Thoracic aorta (tissue), 2 donors: ENCODE data around the gene NECTIN1. TPM values are rescaled to one million over a fixed set of nuclear protein-coding genes. Genes with fewer than 3 reads are reported as not detected.

Source experiments
- ATAC-seq: fragments of 150-250 bp; one replicate; pipeline ENCODE4 v1.8.0; 2017; ENCODE audit warnings: low read depth; ENCODE audit not compliant: insufficient number of reproducible peaks, low FRiP score
- DNase-seq: peaks from one replicate; pipeline ENCODE4 v3.0.0-alpha.2; 2020; ENCODE audit warnings: low spot score
- H3K27ac ChIP-seq, 2 donors: fragments of 200-600 bp; sonication (generic); 1 replicate in 1 of 2; 2 replicates in 1 of 2; pipeline ENCODE4 v1.5.1; 2016; ENCODE audit warnings: mild to moderate bottlenecking in 2 of 2, moderate library complexity in 2 of 2
- H3K27me3 ChIP-seq: fragments of 200-600 bp; sonication (generic); replicated peaks from 2 replicates; pipeline ENCODE4 v1.6.0; 2016; ENCODE audit warnings: mild to moderate bottlenecking; ENCODE audit not compliant: insufficient read depth
- H3K36me3 ChIP-seq: fragments of 200-600 bp; sonication (generic); one replicate; pipeline ENCODE4 v1.5.1; 2016
- H3K4me1 ChIP-seq, 2 donors: fragments of 200-600 bp; sonication (generic); 1 replicate in 1 of 2; 2 replicates in 1 of 2; pipeline versions ENCODE4 v1.5.1 to v1.6.0; 2016; ENCODE audit warnings: low read depth in 2 of 2, mild to moderate bottlenecking in 1 of 2; ENCODE audit not compliant: control insufficient read depth in 1 of 2
- H3K4me3 ChIP-seq: fragments of 200-600 bp; sonication (generic); 2 replicates; pipeline ENCODE4 v1.5.1; 2016; ENCODE audit warnings: mild to moderate bottlenecking
- H3K9me3 ChIP-seq: fragments of 200-600 bp; sonication (generic); 2 replicates; pipeline ENCODE4 v1.5.1; 2016
- total RNA-seq, 2 donors: library from RNA; depleted of rRNA; stranded (reverse); fragments of >200 nt; gene quantifications; one replicate each; pipeline versions ENCODE4 v1.1.0 to v1.2.3, GENCODE V29; 2016
- TF ChIP-seq, protein P1 (sequence below): fragments of 200-600 bp; sonication (generic); IDR thresholded peaks from one replicate; pipeline ENCODE4 v1.5.1; 2019; ENCODE audit warnings: antibody characterized with exemption

NECTIN1 gene
- total RNA-seq, 2 donors from 2014 or later, result 4.2 to 4.4 TPM

DNA sequence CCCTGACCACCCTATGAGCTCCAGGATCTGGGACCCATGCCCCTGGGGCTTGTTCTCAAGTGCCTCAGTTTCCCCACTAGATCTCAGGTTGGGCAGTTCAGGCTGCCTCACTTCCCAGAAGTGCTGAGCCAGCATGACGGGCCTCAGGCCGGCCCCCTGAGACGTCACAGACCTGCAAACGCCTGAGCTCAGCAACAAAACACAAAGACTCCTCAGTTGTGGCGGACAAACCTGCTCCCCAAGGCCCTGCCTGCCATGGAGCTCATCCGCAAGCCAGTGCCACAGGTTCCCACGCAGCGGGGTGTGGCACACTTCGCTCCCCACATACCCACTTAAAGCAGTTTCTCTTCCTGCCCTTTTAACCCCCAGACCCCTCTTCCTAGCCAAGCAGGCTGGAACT lies 45.2 kb downstream of the NECTIN1 start:
- DNase-seq (no peak), ATAC-seq (no peak)
- no peak overlapping the region for H3K27ac ChIP-seq
- peaks cover 5 to 10% of the 10 kb centered on the region in 2 donors for H3K4me1 ChIP-seq
- no peaks in the 10 kb centered on the region for H3K9me3 ChIP-seq
- no peaks in the 10 kb centered on the region for H3K27me3 ChIP-seq
- H3K36me3 ChIP-seq, result no peaks in the 10 kb centered on the region
- H3K4me3 ChIP-seq, result no peak overlapping the region
- TF ChIP-seq, protein P1, sequence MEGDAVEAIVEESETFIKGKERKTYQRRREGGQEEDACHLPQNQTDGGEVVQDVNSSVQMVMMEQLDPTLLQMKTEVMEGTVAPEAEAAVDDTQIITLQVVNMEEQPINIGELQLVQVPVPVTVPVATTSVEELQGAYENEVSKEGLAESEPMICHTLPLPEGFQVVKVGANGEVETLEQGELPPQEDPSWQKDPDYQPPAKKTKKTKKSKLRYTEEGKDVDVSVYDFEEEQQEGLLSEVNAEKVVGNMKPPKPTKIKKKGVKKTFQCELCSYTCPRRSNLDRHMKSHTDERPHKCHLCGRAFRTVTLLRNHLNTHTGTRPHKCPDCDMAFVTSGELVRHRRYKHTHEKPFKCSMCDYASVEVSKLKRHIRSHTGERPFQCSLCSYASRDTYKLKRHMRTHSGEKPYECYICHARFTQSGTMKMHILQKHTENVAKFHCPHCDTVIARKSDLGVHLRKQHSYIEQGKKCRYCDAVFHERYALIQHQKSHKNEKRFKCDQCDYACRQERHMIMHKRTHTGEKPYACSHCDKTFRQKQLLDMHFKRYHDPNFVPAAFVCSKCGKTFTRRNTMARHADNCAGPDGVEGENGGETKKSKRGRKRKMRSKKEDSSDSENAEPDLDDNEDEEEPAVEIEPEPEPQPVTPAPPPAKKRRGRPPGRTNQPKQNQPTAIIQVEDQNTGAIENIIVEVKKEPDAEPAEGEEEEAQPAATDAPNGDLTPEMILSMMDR, result no peak

DNA sequence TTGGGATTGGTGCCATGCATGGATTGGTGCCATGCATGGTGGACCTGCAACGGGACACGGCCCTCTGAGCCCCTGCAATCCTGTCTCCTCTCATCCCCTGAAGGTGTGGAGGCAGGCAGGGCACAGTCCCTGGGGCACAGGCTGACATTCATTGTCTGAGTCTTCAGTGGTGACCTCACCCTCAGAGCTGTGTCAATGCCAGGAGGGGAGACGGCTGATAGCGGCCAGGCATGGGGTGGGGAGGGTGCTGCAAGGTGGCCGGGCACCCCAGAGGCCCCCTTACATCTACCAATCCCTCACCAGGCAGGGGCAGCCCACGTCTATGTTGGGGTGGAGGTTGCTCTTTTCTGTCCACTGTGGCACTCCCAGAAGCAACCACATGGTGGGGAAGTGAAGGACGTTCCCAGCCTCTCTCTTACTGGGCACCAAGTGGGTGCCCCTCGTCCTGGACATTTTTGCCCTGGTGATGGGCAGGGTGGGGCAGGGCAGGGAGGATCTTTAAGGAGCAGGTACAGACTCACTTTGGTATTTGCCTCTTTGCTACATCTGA lies 47.6 kb downstream of the NECTIN1 start:
- TF ChIP-seq, protein P1, result no peak
- ATAC-seq, result no peak
- Histone ChIP-seq H3K27me3 (no peaks in the 10 kb centered on the region), H3K4me1 (peaks cover 5 to 10% of the 10 kb centered on the region in 2 donors), H3K9me3 (no peaks in the 10 kb centered on the region), H3K27ac (no peak overlapping the region), H3K4me3 (no peak overlapping the region), H3K36me3 (no peaks in the 10 kb centered on the region)
- DNase-seq, result no peak

DNA sequence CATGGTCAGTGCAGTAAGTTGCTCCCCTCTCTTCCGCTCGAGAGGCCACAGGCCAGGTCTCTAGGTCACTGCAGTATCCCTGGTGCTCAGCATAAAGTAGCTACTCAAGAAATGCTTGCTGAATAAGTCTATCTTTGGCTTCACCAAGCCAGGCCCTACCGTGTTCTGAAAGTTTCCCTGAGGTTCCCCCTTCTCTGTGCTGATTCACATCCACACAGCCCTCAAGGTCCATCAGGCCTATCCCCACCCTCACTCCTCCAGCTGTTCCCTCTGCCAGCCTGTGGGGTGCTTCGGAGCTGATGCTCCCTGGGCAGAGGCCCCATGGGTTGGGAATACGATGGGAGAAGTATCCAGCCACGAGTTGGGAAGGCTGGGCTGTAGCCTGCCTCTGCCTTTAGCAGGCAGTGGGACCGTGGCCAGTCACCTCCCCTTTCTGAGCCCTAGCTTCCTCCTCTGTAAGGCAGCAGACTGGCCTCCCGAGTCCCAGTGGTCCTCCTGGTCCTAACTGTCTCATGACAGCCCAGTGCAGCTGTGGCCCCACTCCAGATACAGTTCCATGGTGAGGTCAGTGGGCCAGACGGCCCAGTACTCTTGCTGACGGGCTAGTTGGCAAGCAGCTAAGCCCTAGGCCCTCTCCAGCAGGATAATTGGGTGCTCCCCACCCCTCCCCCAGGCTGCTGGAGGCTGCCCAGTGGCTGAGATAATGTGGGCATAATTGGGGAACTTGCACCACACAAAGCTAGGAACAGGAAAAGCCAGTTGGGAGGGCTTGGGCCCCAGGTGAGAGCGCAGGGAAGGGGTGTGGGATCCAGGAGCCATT lies 48.2 kb downstream of the NECTIN1 start:
- no peak overlapping the region for H3K27ac ChIP-seq
- TF ChIP-seq, protein P1, result no peak

DNA sequence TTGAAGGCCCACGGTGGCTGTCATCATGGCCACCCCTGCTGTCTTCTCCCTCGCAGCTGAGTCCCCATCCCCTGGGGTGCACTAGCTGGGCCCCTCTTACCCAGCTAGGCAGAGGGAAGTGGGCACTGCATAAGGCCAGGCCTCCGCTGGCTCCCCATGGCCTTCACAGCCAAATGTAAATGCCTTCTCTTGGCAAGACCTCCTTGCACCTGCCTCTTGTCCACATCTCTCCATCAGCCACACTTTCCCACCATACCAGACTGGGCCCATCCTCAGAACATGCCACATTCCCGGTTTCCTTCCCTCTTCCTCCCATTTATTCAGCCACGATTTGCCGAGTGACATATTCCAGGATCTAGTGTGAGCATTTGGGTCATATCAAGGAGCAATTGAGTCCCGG lies 49.7 kb downstream of the NECTIN1 start:
- TF ChIP-seq, protein P1, result no peak

More for the DNA sequence above, 48.2 kb downstream of the NECTIN1 start:
- no peak overlapping the region for H3K4me3 ChIP-seq
- no peaks in the 10 kb centered on the region for H3K9me3 ChIP-seq
- H3K36me3 ChIP-seq, result no peaks in the 10 kb centered on the region
- no peak for DNase-seq
- H3K4me1 ChIP-seq, result peaks cover 5 to 10% of the 10 kb centered on the region in 2 donors
- H3K27me3 ChIP-seq, result no peaks in the 10 kb centered on the region
- ATAC-seq, result no peak

DNA sequence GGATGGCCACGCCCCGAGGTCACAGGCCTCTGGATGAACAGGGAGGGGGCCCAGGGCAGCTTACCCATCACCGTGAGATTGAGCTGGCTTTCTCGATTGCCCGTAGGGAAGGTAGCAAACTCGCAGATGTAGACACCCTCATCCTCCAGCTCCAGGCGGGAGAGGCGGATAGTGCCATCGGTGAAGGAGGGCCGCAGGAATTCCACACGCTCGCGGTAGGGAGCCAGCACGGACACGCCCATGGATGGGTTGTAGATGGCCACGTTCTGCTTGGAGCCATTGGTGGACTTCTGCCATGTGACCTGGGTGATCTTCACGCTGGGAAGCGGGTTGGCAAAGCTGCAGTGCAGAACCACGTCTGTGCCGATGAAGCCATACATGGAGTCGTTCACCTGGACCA lies 50.6 kb downstream of the NECTIN1 start:
- Histone ChIP-seq H3K9me3 (no peaks in the 10 kb centered on the region), H3K27ac (no peak overlapping the region), H3K4me3 (no peak overlapping the region), H3K4me1 (peaks cover 5 to 10% of the 10 kb centered on the region in 2 donors), H3K36me3 (peaks cover 2% of the 10 kb centered on the region), H3K27me3 (no peaks in the 10 kb centered on the region)
- TF ChIP-seq, protein P1, result no peak
- ATAC-seq (no peak), DNase-seq (no peak)

More for the DNA sequence above, 49.7 kb downstream of the NECTIN1 start:
- Histone ChIP-seq H3K27ac (no peak overlapping the region), H3K36me3 (peaks cover 2% of the 10 kb centered on the region), H3K4me1 (peaks cover 5 to 10% of the 10 kb centered on the region in 2 donors), H3K27me3 (no peaks in the 10 kb centered on the region), H3K4me3 (no peak overlapping the region), H3K9me3 (no peaks in the 10 kb centered on the region)
- ATAC-seq (no peak), DNase-seq (no peak)
